A549 (cell line): ENCODE results near the gene NIPBL. TPM values are rescaled to one million over a fixed set of nuclear protein-coding genes. Genes with fewer than 3 reads are reported as not detected.

Experiments
- ATAC-seq, 2 experiments: fragments of 200-7000 bp in 1 of 2; fragments of >200 bp in 1 of 2; cut with Nextera tagmentation in 1 of 2; cut with Tn5 transposase in 1 of 2; 3 replicates each; pipeline versions ENCODE4 v1.8.0 to v1.9.1; 2018 to 2020; ENCODE audit warnings: mild to moderate bottlenecking in 1 of 2, moderate library complexity in 1 of 2
- CTCF ChIA-PET: fragments of 300-600 bp; sonication (Branson Sonifier 250); formaldehyde crosslinking; extraction: SDS; loops from one replicate; lab custom pipeline; 2021; ENCODE audit warnings: antibody characterized with exemption, inconsistent platforms; lab: Yijun Ruan, JAX
- POLR2A ChIA-PET: fragments of 350-600 bp; formaldehyde crosslinking; extraction: SDS; loops from one replicate; lab custom pipeline; 2021; ENCODE audit warnings: antibody characterized with exemption, inconsistent platforms; lab: Yijun Ruan, JAX
- DNase-seq, 2 experiments: peaks; one replicate each; pipeline versions ENCODE4 v3.0.0 to v3.0.0-alpha.2; 2011 to 2016; ENCODE audit warnings: low read depth in 1 of 2, low spot score in 1 of 2
- FAIRE-seq: peaks from 2 replicates; lab custom pipeline; 2011; peaks lifted over from hg19 to GRCh38; lab: Jason Lieb, UNC
- H3K27ac ChIP-seq, 2 experiments: fragments of >200 bp; sonication (Bioruptor Twin); formaldehyde crosslinking; 3 replicates each; pipeline ENCODE4 v1.5.1; 2016 to 2017
- H3K4me1 ChIP-seq: fragments of >200 bp; sonication (Bioruptor Twin); formaldehyde crosslinking; 3 replicates; pipeline ENCODE4 v1.6.1; 2016
- H3K4me2 ChIP-seq: fragments of >200 bp; sonication (Bioruptor Twin); formaldehyde crosslinking; 3 replicates; pipeline ENCODE4 v1.6.1; 2016
- H3K4me3 ChIP-seq: fragments of >200 bp; sonication (Bioruptor Twin); formaldehyde crosslinking; 3 replicates; pipeline ENCODE4 v1.5.1; 2016
- H3K9me3 ChIP-seq: fragments of >200 bp; sonication (Bioruptor Twin); formaldehyde crosslinking; 3 replicates; pipeline ENCODE4 v1.6.1; 2016
- BCL3 ChIP-seq: fragments of >200 bp; sonication (Bioruptor Twin); formaldehyde crosslinking; IDR thresholded peaks from 3 replicates; pipeline ENCODE4 v1.6.1; 2016
- CBX2 ChIP-seq: fragments of 200-600 bp; sonication (generic); IDR thresholded peaks from 2 replicates; pipeline ENCODE4 v1.6.1; 2016; ENCODE audit warnings: low read depth, mild to moderate bottlenecking, borderline replicate concordance
- CTCF ChIP-seq: fragments of >200 bp; sonication (Bioruptor Twin); formaldehyde crosslinking; IDR thresholded peaks from 3 replicates; pipeline ENCODE4 v1.5.1; 2016
- EHF ChIP-seq: fragments of 250-450 bp; sonication (Bioruptor Pico); IDR thresholded peaks from 2 replicates; pipeline ENCODE4 v1.5.0; 2020; ENCODE audit warnings: mild to moderate bottlenecking
- EHMT2 ChIP-seq: fragments of 200-600 bp; sonication (generic); IDR thresholded peaks from 2 replicates; pipeline ENCODE4 v1.6.1; 2016; ENCODE audit warnings: antibody characterized with exemption, low read depth, mild to moderate bottlenecking, moderate library complexity
- ELK1 ChIP-seq: fragments of 150-350 bp; IDR thresholded peaks from 2 replicates; pipeline ENCODE4 v1.6.1; 2014; ENCODE audit warnings: low read depth, mild to moderate bottlenecking, low read length
- FOSL2 ChIP-seq, 2 experiments: fragments of 450-650 bp in 1 of 2; fragments of >200 bp in 1 of 2; sonication (Bioruptor Twin) in 1 of 2; formaldehyde crosslinking; IDR thresholded peaks; 2 replicates each; pipeline versions ENCODE4 v1.5.0 to v1.6.1; 2016 to 2020; ENCODE audit warnings: mild to moderate bottlenecking in 1 of 2, moderate library complexity in 1 of 2
- GATA3 ChIP-seq: IDR thresholded peaks from 2 replicates; pipeline ENCODE4 v1.6.1; 2012; ENCODE audit warnings: borderline replicate concordance
- HDAC2 ChIP-seq: fragments of 200-600 bp; sonication (generic); IDR thresholded peaks from 2 replicates; pipeline ENCODE4 v1.6.1; 2016
- HES2 ChIP-seq: fragments of >200 bp; sonication (Bioruptor Twin); formaldehyde crosslinking; IDR thresholded peaks from 2 replicates; pipeline ENCODE4 v1.6.1; 2016
- HMGXB4 ChIP-seq: fragments of 250-450 bp; sonication (Bioruptor Pico); IDR thresholded peaks from 2 replicates; pipeline ENCODE4 v1.5.0; 2021; ENCODE audit warnings: mild to moderate bottlenecking, moderate library complexity, borderline replicate concordance
- HOXB13 ChIP-seq: fragments of 250-450 bp; sonication (Bioruptor Pico); IDR thresholded peaks from 2 replicates; pipeline ENCODE4 v1.5.0; 2020; ENCODE audit warnings: low read depth, mild to moderate bottlenecking, moderate library complexity
- HOXB5 ChIP-seq: fragments of 250-450 bp; sonication (Bioruptor Pico); IDR thresholded peaks from 2 replicates; pipeline ENCODE4 v1.5.0; 2020; ENCODE audit warnings: mild to moderate bottlenecking, moderate library complexity
- KDM1A ChIP-seq: fragments of 200-600 bp; sonication (generic); IDR thresholded peaks from 2 replicates; pipeline ENCODE4 v1.6.1; 2016; ENCODE audit warnings: low read depth, mild to moderate bottlenecking
- MAFK ChIP-seq: fragments of 450-650 bp; IDR thresholded peaks from 2 replicates; pipeline ENCODE4 v1.6.1; 2014; ENCODE audit not compliant: partially characterized antibody
- MYC ChIP-seq: IDR thresholded peaks from 2 replicates; pipeline ENCODE4 v1.6.1; 2012; ENCODE audit warnings: mild to moderate bottlenecking, inconsistent platforms, low read length, improper control_type of control experiment, borderline replicate concordance
- NR3C1 ChIP-seq: fragments of >200 bp; sonication (Bioruptor Twin); formaldehyde crosslinking; IDR thresholded peaks from 3 replicates; pipeline ENCODE4 v1.6.1; 2017
- PBX3 ChIP-seq: IDR thresholded peaks from 2 replicates; pipeline ENCODE4 v1.6.1; 2012
- RAD21 ChIP-seq, 2 experiments: fragments of >200 bp in 1 of 2; sonication (Bioruptor Twin) in 1 of 2; formaldehyde crosslinking in 1 of 2; IDR thresholded peaks in 1 of 2; conservative IDR thresholded peaks in 1 of 2; 2 replicates in 1 of 2; 3 replicates in 1 of 2; pipeline ENCODE4 v1.6.1; 2012 to 2018; ENCODE audit warnings: inconsistent platforms in 1 of 2
- RFX5 ChIP-seq: fragments of 450-650 bp; IDR thresholded peaks from 2 replicates; pipeline ENCODE4 v1.7.1; 2014; ENCODE audit warnings: antibody characterized with exemption, mild to moderate bottlenecking, moderate library complexity
- USF2 ChIP-seq: fragments of 450-650 bp; IDR thresholded peaks from 2 replicates; pipeline ENCODE4 v1.6.1; 2014; ENCODE audit warnings: antibody characterized with exemption
- ZC3H11A ChIP-seq: fragments of 450-650 bp; IDR thresholded peaks from 2 replicates; pipeline ENCODE4 v1.6.1; 2014; ENCODE audit warnings: antibody characterized with exemption, mild to moderate bottlenecking
- ZFP36 ChIP-seq: fragments of 450-650 bp; IDR thresholded peaks from 2 replicates; pipeline ENCODE4 v1.6.1; 2014; ENCODE audit warnings: borderline replicate concordance; ENCODE audit not compliant: partially characterized antibody
- ZNF302 ChIP-seq: fragments of 250-450 bp; sonication (Bioruptor Pico); IDR thresholded peaks from 2 replicates; pipeline ENCODE4 v1.9.0; 2021; ENCODE audit warnings: inconsistent platforms, mild to moderate bottlenecking, moderate library complexity
- WGBS: methylation state at CpG from one replicate; pipeline ENCODE4 v1.1.6; 2017; ENCODE audit errors: missing lambda C conversion rate; 5-methylcytosine and 5-hydroxymethylcytosine counted together
- polyA plus RNA-seq, 4 experiments: library from polyadenylated mRNA; depleted of rRNA in 3 of 4; stranded (reverse); fragments of >200 nt; fragmentation: RNase III in 1 of 4; extraction: RNeasy Plus Mini Kit Qiagen cat#74134 plus additional on column Dnase treatment in 1 of 4; gene quantifications; 2 replicates in 3 of 4; 3 replicates in 1 of 4; pipeline ENCODE4 v1.2.3, GENCODE V29; 2011 to 2017

Gene NIPBL
- polyA plus RNA-seq, 2 of the 4 experiments (the other 2 are of a cell fraction): 12.4 to 33.4 TPM

- 100% methylated on average over 2 of the region's 2 CpGs for WGBS
- DNase-seq: no peak
- Histone ChIP-seq H3K4me3 (no peak overlapping the region), H3K27ac (no peak overlapping the region), H3K4me2 (no peak overlapping the region), H3K9me3 (0 out of 3 replicates have a peak, but pooled peaks cover 3% of the 10 kb centered on the region), H3K4me1 (no peaks in the 10 kb centered on the region)
- no peak for TF ChIP-seq BCL3
- no peak for TF ChIP-seq HMGXB4
- TF ChIP-seq USF2: no peak
- no peak for TF ChIP-seq ZNF302 (CRISPR knock-in tag)
- TF ChIP-seq MYC: no peak
- no peak for TF ChIP-seq HOXB13
- TF ChIP-seq CTCF: no peak
- no peak for TF ChIP-seq ELK1
- no peak for TF ChIP-seq ZC3H11A
- no peak for TF ChIP-seq FOSL2 (IDR thresholded peaks at IDR 0.05)
- TF ChIP-seq FOSL2 (CRISPR knock-in tag; IDR thresholded peaks at IDR 0.05): no peak
- no peak for TF ChIP-seq GATA3
- no peak for TF ChIP-seq ZFP36
- TF ChIP-seq HES2: no peak
- no peak for TF ChIP-seq NR3C1
- no peak for TF ChIP-seq EHF (CRISPR knock-in tag)
- TF ChIP-seq MAFK: no peak
- ChIA-PET CTCF (interaction anchor here (1.7 kb wide), 1 partner anchor 9 kb away, joined by 3 read pairs; no protein-coding TSS in a partner anchor), POLR2A (no interaction called here)
- FAIRE-seq: no peak
- ATAC-seq: no peak
Observed at GRCh38 chr5:37103302-37103701, 226.7 kb downstream of the NIPBL start.

- Histone ChIP-seq H3K4me2 (no peak overlapping the region), H3K4me3 (no peak overlapping the region), H3K4me1 (no peaks in the 10 kb centered on the region)
- FAIRE-seq (no peak), DNase-seq (no peak)
- CTCF ChIA-PET: interaction anchor here (0.6 to 0.7 kb wide), 2 partner anchors 380 to 1083 kb away, joined by 3 read pairs; no protein-coding TSS in a partner anchor
- WGBS: 98% methylated on average over 3 of the region's 3 CpGs
- no peak for TF ChIP-seq EHMT2
- TF ChIP-seq PBX3: no peak
- TF ChIP-seq HDAC2: no peak
- TF ChIP-seq HES2: no peak
- TF ChIP-seq RAD21 (conservative IDR thresholded peaks at IDR 0.05 in 1 of 2, IDR thresholded peaks at IDR 0.05 in 1 of 2): no peak
- no peak for TF ChIP-seq HOXB5 (CRISPR knock-in tag)
- no peak for TF ChIP-seq KDM1A
- TF ChIP-seq USF2: no peak
- TF ChIP-seq ZFP36: no peak
- no peak for TF ChIP-seq RFX5
- no peak for TF ChIP-seq CBX2
- TF ChIP-seq NR3C1: no peak
- TF ChIP-seq, all 56 proteins: peak for 0
- POLR2A ChIA-PET: no interaction called here
- no peak for ATAC-seq
- Histone ChIP-seq H3K27ac (no peak overlapping the region), H3K9me3 (no peaks in the 10 kb centered on the region)
Observed at GRCh38 chr5:37109338-37109737, 232.8 kb downstream of the NIPBL start.
